GM23338 (cell line): ENCODE measurements around the gene UBE2G2. TPM values are rescaled to one million over a fixed set of nuclear protein-coding genes. Genes with fewer than 3 reads are reported as not detected.

Experiments used
- ATAC-seq: fragments of 200-7000 bp; cut with Tn5 transposase; 3 replicates; pipeline ENCODE4 v1.9.1; 2020
- DNase-seq: peaks from one replicate; pipeline ENCODE4 v3.0.0-alpha.2; 2015; ENCODE audit warnings: low spot score
- H2AFZ ChIP-seq: fragments of 200-600 bp; sonication (generic); 2 replicates; pipeline ENCODE4 v1.8.0; 2016; ENCODE audit warnings: antibody characterized with exemption, mild to moderate bottlenecking, moderate library complexity
- H3F3A ChIP-seq: fragments of 200-600 bp; sonication (generic); replicated peaks from 2 replicates; pipeline ENCODE4 v1.8.0; 2017; ENCODE audit warnings: antibody characterized with exemption, mixed run types, low read depth
- H3K27ac ChIP-seq: fragments of 200-600 bp; sonication (generic); 2 replicates; pipeline ENCODE4 v1.6.1; 2016; ENCODE audit warnings: low read depth
- H3K27me3 ChIP-seq: fragments of 200-600 bp; sonication (generic); 2 replicates; pipeline ENCODE4 v1.8.0; 2016; ENCODE audit warnings: mild to moderate bottlenecking, mixed run types, moderate library complexity; ENCODE audit not compliant: insufficient read depth
- H3K36me3 ChIP-seq: fragments of 200-600 bp; sonication (generic); 2 replicates; pipeline ENCODE4 v1.8.0; 2016; ENCODE audit warnings: mild to moderate bottlenecking; ENCODE audit not compliant: insufficient read depth
- H3K4me1 ChIP-seq: fragments of 200-600 bp; sonication (generic); 2 replicates; pipeline ENCODE4 v1.8.0; 2016; ENCODE audit warnings: mild to moderate bottlenecking, moderate library complexity; ENCODE audit not compliant: insufficient read depth
- H3K4me2 ChIP-seq: fragments of 200-600 bp; sonication (generic); 2 replicates; pipeline ENCODE4 v1.7.1; 2017; ENCODE audit warnings: mixed run types
- H3K4me3 ChIP-seq: fragments of 200-600 bp; sonication (generic); 2 replicates; pipeline ENCODE4 v1.6.1; 2016; ENCODE audit warnings: mixed run types
- H3K79me2 ChIP-seq: fragments of 200-600 bp; sonication (generic); replicated peaks from 2 replicates; pipeline ENCODE4 v1.8.0; 2017; ENCODE audit warnings: mild to moderate bottlenecking; ENCODE audit not compliant: insufficient read depth
- H3K9me2 ChIP-seq: fragments of 200-600 bp; sonication (generic); 2 replicates; pipeline ENCODE4 v1.8.0; 2017; ENCODE audit not compliant: insufficient read depth
- H4K20me1 ChIP-seq: fragments of 200-600 bp; sonication (generic); replicated peaks from 2 replicates; pipeline ENCODE4 v1.8.0; 2017; ENCODE audit warnings: mild to moderate bottlenecking; ENCODE audit not compliant: insufficient read depth
- H3K27ac Mint-ChIP-seq: 2 replicates; pipeline ENCODE4 v1.8.0; 2020; ENCODE audit warnings: inconsistent platforms, mild to moderate bottlenecking, moderate library complexity, mixed read lengths
- H3K27me3 Mint-ChIP-seq: 3 replicates; pipeline ENCODE4 v1.8.0; 2022; ENCODE audit warnings: low read depth, mild to moderate bottlenecking, moderate library complexity, mixed read lengths, inconsistent platforms; ENCODE audit not compliant: insufficient read depth, poor library complexity
- H3K36me3 Mint-ChIP-seq: 3 replicates; pipeline ENCODE4 v1.8.0; 2021; ENCODE audit warnings: low read depth, mild to moderate bottlenecking, inconsistent platforms, moderate library complexity, mixed read lengths
- H3K4me1 Mint-ChIP-seq: 3 replicates; pipeline ENCODE4 v1.8.0; 2020; ENCODE audit warnings: mild to moderate bottlenecking, inconsistent platforms, mixed read lengths
- H3K4me3 Mint-ChIP-seq: 3 replicates; pipeline ENCODE4 v1.8.0; 2021; ENCODE audit warnings: moderate library complexity, mild to moderate bottlenecking, inconsistent platforms, mixed read lengths
- H3K9me3 Mint-ChIP-seq: 3 replicates; pipeline ENCODE4 v1.8.0; 2020; ENCODE audit warnings: moderate library complexity, mild to moderate bottlenecking, inconsistent platforms, mixed read lengths
- CREB1 ChIP-seq: fragments of 250-450 bp; sonication (Bioruptor Pico); IDR thresholded peaks from 2 replicates; pipeline ENCODE4 v1.5.0; 2020; ENCODE audit warnings: low read depth, mild to moderate bottlenecking, moderate library complexity
- CTCF ChIP-seq, 2 experiments: fragments of 200-600 bp in 1 of 2; sonication (generic) in 1 of 2; conservative IDR thresholded peaks; 2 replicates each; pipeline versions ENCODE4 v1.5.1 to v1.6.1; 2016 to 2017; ENCODE audit warnings: antibody characterized with exemption in 2 of 2, low read depth in 2 of 2, mild to moderate bottlenecking in 2 of 2, moderate library complexity in 1 of 2
- ETS1 ChIP-seq: IDR thresholded peaks from 2 replicates; pipeline ENCODE4 v1.6.1; 2016; ENCODE audit warnings: antibody characterized with exemption
- EZH2 ChIP-seq: fragments of 200-600 bp; sonication (generic); IDR thresholded peaks from one replicate; pipeline ENCODE4 v1.8.0; 2017; ENCODE audit warnings: antibody characterized with exemption, mild to moderate bottlenecking, low read depth; ENCODE audit not compliant: unreplicated experiment
- EZH2phosphoT487 ChIP-seq: fragments of 200-600 bp; sonication (generic); IDR thresholded peaks from one replicate; pipeline ENCODE4 v1.8.1; 2018; ENCODE audit warnings: antibody characterized with exemption; ENCODE audit not compliant: unreplicated experiment
- JUNB ChIP-seq: IDR thresholded peaks from one replicate; pipeline ENCODE4 v1.6.1; 2016; ENCODE audit warnings: antibody characterized with exemption; ENCODE audit not compliant: unreplicated experiment
- NANOG ChIP-seq: IDR thresholded peaks from 2 replicates; pipeline ENCODE4 v1.6.1; 2016; ENCODE audit warnings: antibody characterized with exemption, borderline replicate concordance
- POLR2AphosphoS5 ChIP-seq: IDR thresholded peaks from 2 replicates; pipeline ENCODE4 v1.6.1; 2016; ENCODE audit warnings: antibody characterized with exemption, low read depth
- REST ChIP-seq: IDR thresholded peaks from one replicate; pipeline ENCODE4 v1.6.1; 2018; ENCODE audit warnings: antibody characterized with exemption; ENCODE audit not compliant: unreplicated experiment
- STAT1 ChIP-seq: IDR thresholded peaks from one replicate; pipeline ENCODE4 v1.6.1; 2016; ENCODE audit warnings: antibody characterized with exemption; ENCODE audit not compliant: unreplicated experiment
- ZNF114 ChIP-seq: fragments of 250-450 bp; sonication (Bioruptor Pico); IDR thresholded peaks from 2 replicates; pipeline ENCODE4 v1.5.0; 2020; ENCODE audit warnings: mild to moderate bottlenecking, moderate library complexity
- ZNF331 ChIP-seq: fragments of 250-450 bp; sonication (Bioruptor Pico); IDR thresholded peaks from 2 replicates; pipeline ENCODE4 v1.5.0; 2020; ENCODE audit warnings: low read depth, mild to moderate bottlenecking, moderate library complexity
- ZNF462 ChIP-seq: fragments of 250-450 bp; sonication (Bioruptor Pico); IDR thresholded peaks from 2 replicates; pipeline ENCODE4 v1.5.0; 2020; ENCODE audit warnings: mild to moderate bottlenecking, moderate library complexity
- polyA plus RNA-seq: library from polyadenylated mRNA; unstranded; fragments of >200 nt; fragmentation: Nextera tagmentation; extraction: Ambion mirVana; gene quantifications from 2 replicates; pipeline ENCODE4 v1.2.1, GENCODE V29; 2016
- total RNA-seq: library from RNA; depleted of rRNA; stranded (reverse); fragments of >200 nt; shearing (Covaris generic); gene quantifications from 2 replicates; pipeline ENCODE4 v1.2.3, GENCODE V29; 2014

The UBE2G2 gene
- total and polyA plus RNA-seq, 2 experiments from 2014 or later = 66.4 to 100 TPM

- TF ChIP-seq ZNF114 (CRISPR knock-in tag) (no peak), JUNB (no peak)
Measured at GRCh38 chr21:44727321-44727720, 74.3 kb downstream of the UBE2G2 start (continued).

GRCh38 chr21:44726826-44727225, 74.8 kb downstream of the UBE2G2 start:
- H3K27me3 Mint-ChIP-seq = peaks cover 29% of the 10 kb centered on the region
- H3K27ac ChIP-seq = no peak overlapping the region
- peaks cover 9% of the 10 kb centered on the region; the same call in 1 of the 3 replicates for H3K36me3 Mint-ChIP-seq
- no peaks in the 10 kb centered on the region for H4K20me1 ChIP-seq
- peaks cover 7% of the 10 kb centered on the region; the same call in 2 of the 3 replicates for H3K9me3 Mint-ChIP-seq
- no peaks in the 10 kb centered on the region for H3K9me2 ChIP-seq
- no peak for DNase-seq
- peaks cover 22% of the 10 kb centered on the region for H3K27me3 ChIP-seq
- peaks cover 12% of the 10 kb centered on the region for H3K4me1 ChIP-seq
- H3K4me2 ChIP-seq = no peak overlapping the region
- ATAC-seq = no peak
- no peaks in the 10 kb centered on the region for H3K79me2 ChIP-seq
- no peak overlapping the region for H3K27ac Mint-ChIP-seq
- no peak overlapping the region for H3K4me3 Mint-ChIP-seq
- 0 out of 2 replicates have a peak, but pooled peaks cover 7% of the 10 kb centered on the region for H3F3A ChIP-seq
- H2AFZ ChIP-seq = no peak overlapping the region
- TF ChIP-seq ZNF114 (CRISPR knock-in tag) (no peak), ETS1 (no peak), STAT1 (no peak), NANOG (no peak), EZH2 (no peak), POLR2AphosphoS5 (no peak), CREB1 (CRISPR knock-in tag) (no peak), CTCF (conservative IDR thresholded peaks at IDR 0.05; ENCODE audit: low read depth in 2 of 2) (no peak), ZNF462 (CRISPR knock-in tag) (no peak), ZNF331 (CRISPR knock-in tag) (no peak), EZH2phosphoT487 (no peak), REST (no peak), JUNB (no peak)
- H3K36me3 ChIP-seq = no peaks in the 10 kb centered on the region
- no peak overlapping the region for H3K4me3 ChIP-seq
- peaks cover 15% of the 10 kb centered on the region for H3K4me1 Mint-ChIP-seq
